HG03097 (cell line): ENCODE results near the gene PRSS38.

Experiments used
- ATAC-seq: cut with Tn5 transposase; IDR thresholded peaks from one replicate; pipeline ENCODE4 v1.9.1; 2021; ENCODE audit not compliant: unreplicated experiment, low FRiP score

The PRSS38 gene

DNA sequence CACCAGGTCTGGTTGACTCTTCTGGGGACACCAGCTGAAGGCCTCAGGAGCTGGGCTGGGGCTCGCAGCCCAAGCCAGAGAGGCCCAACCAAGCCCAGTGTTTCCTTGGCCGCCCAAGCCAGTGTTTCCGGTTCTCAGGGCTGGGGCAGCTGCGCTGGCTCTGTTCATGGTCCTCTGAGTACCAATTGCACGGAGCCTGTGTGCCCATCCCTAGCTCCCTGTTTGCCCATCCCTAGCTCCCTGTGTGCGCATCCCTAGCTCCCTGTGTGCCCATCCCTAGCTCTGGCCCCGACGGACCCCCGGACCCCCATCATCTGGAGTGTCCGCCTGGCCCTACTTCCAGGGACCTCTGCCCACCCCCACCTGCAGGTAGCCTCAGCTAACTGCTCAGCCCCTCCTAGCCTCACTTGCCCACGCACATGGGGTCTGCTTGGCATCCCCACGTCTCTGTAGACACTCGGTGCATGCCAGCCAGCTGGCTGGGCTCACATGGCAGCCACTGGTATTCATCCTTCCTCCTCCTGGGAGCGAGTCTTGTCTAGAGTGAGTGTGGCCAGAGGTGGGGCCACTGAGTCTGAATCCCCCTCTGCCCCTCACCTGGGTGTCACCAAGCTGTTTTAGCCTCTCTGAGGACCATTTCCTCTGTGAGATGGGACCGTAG lies 68.3 kb downstream of the PRSS38 start:
- no peak for ATAC-seq

DNA sequence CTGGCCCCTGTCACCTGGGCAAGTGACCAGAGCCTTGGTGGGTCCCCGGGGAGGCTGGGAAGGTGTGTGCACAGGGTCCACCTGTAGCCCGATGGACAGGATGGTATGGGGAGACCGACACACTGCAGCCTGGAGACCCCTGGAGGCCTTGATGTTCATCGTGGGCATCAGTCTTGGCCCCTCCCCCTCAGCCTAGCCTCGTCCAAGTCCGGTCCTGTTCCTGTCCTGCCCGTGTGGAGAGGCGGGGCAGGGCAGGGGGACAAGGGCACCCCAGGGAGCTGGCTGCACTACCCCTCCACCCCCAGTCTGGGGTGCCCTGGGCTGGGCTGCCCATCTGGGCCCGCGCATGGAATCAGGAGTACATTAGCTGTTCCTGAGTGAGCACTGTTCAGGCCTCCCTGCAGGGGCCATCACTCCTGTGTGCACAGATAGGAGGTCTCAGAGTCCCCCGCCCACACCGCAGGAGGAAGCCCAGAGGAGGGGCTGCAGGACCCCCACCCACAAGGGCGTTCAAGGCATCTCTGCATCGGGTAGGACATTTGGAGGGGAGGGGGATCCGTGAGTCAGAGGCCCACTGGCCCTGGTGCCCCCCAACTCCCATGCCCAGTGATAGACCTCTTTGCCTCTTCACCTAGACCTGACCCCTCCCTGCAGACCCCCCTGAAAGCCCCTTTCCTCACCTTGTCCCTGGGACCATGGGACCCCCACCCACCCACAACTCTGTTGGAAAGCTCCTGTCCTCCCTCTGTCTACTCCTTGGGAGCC lies 69.1 kb downstream of the PRSS38 start:
- no peak for ATAC-seq

DNA sequence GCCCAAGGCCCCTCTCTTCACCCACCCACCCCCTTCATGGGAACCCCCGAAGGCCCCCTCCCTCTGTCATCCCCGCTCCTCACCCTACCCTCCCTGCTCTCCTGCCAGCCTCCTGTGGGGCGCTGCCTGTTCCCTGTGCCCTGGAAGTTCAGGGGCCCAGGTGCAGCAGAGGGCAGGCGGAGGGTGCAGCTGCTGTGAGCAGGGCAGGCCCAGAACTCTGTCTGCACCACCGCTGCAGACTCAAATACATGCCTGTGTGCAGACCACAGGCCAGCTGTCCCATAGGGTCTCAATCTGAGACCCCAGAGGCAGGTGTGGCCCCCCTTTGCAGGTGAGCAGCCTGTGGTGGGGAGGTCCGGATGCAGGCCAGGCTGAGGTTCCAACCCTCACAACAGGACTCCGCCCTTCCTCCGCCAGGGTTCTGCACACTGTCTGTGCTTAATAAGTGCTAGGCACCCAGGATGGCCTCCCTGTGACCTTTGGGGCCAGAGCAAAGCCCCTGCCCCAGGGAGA lies 69.7 kb downstream of the PRSS38 start:
- no peak for ATAC-seq

DNA sequence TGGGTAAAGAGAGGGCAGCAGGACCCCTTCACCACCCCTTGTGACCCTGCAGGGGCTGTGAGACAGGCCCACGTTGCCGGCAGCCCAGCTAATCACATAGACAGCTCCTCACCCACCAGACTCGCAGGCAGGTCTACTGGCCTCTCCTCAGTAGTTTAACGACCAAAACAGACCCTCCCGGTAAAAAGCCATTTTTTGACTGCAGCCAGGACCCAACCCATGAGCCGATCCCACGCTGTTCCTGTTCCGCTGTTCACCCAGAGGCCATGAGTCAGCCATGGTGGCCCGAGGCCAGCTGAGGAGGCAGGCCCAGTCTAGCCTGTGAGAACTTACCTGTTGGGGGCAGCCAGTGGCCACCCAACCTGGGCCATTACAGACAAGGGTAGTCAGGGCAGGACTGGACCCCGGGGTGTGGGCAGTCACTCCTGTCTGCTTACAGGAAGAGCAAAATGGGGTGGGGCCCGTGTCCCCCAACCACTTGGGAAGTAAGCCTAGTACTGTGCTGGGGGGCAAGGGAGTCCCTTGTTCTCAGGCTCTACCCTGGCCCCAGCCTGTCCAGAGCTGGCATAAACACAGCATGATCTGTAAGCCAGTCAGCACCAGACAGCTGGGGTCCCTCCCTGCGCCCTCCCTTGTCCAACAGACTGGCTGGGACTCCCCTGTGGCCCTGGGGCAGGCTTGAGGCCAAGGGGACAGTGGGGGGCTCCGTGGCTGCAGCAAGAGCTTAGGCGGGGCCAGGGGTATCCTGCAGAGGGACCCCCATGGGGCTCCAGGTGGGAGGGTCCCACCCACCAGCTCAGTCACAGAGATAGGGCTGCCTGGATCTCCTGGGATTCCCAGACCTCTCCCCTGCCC lies 70.4 kb downstream of the PRSS38 start:
- no peak for ATAC-seq

DNA sequence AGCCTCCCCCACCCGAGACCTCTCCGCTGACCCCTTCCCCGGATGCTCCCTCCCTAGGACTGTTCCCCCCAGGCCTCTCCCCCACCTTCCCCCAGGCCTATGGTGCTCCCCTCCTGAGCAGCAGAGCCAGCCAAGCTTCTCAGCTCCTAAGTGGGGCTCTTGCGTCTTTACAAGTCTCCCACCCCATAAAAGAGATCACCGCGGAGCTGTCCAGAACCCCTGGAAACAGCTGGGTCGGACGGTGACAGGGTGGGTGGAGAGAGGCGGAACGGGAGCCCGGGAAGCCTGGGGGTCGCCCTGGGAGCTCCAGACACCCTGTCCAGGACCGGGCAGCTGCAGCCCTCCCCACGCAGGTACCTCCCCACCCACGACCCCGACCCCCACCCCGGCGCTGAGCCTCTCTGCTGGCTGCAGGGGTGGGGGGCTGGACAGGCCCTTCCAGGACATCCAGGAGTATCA lies 71.1 kb downstream of the PRSS38 start:
- no peak for ATAC-seq

DNA sequence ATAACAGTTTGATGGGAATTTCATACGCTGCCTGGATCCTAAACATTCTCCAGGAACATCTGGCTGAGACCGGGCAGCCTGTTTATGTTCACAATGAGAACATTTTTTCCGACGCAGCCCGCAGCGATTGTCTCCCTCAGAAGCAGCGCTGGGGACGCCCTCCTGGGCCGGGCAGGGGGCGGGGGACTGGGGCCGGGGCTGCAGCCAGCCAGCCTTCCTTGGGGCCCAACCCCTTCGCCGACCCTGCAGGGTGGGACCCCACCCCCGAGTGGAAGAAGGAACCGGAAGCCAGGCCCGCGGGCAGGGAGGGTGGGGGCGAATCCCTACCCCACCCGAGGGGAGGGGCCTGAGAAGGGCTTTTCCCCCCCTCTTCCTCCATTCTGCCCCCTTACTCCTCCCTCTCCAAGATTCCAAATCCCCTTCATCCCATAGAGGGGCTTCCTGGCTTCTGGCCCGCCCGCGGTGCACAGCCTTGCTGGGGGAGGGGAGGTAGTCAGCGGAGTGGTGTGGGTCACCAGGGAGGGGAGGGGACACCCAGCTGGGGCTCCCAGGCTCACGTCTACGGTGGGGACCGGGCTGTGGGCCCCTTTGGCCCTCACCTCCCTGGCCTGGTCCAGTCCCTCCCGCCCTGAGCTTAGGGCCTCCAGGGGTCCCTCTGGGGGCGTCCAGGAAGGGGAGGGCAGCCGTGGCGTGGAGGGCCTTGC lies 71.7 kb downstream of the PRSS38 start:
- ATAC-seq, result no peak

DNA sequence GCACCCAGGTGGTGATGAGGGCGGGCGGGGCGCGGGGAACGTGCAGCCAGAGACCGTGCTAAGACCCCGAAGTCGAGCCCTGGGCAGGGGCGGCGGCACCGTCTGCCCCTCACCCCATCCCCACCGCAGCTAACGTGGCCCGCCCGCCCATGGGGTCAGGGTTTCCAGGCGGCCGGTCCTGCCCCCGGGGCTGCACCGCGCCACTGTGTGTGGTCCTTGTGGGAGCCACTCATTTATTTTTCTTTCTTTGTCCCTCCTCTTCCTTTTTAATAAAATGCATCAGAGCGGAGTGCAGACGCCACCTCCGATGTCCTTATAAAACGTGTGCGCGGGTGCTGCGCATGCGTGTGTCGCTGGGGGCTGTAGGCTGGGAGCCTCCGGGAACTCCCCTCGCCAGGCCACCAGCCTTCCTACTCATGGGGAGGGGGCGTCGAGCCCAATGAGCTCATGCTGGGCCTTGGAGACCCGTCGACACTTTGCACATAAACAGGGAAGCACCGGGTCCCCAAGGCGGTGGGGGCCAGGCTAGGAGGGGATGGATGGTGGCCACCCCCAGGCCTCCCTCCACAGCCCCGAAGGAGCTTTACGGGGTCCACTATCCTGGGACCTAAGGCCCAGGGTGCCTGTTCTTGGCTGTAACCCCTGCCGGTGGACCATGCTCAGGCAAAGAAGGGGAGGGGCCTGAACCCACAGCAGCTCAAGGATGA lies 72.4 kb downstream of the PRSS38 start:
- no peak for ATAC-seq

DNA sequence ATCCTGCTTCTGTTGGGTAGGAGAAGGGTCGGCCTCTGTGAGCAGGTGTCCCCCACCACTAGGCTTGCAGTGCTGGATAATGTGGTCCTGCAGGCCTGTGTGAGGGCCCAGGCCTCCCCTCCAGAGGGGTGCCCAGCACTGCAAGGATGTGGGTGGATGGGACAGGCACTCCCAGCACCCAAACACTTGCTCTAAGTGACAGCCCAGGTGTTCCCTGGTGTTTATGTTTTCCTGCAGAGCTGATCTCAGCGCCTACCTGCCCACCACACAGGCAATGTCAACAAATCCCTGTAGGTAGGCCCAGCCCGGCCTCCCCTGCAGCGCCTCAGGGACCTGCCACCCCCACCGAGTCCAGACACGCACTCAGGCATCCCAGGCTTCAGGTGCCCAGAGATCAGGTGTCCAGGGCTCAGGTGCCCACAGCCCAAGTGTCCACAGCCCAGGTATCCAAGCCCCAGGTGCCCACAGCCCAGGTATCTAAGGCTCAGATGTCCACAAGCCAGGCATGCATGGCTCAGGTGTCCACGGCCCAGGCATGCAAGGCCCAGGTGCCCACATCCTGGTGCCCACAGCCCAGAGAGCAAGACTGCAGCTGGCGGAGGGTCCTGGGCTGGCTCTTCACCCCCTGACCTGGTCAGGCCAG lies 73.0 kb downstream of the PRSS38 start:
- ATAC-seq, result no peak

DNA sequence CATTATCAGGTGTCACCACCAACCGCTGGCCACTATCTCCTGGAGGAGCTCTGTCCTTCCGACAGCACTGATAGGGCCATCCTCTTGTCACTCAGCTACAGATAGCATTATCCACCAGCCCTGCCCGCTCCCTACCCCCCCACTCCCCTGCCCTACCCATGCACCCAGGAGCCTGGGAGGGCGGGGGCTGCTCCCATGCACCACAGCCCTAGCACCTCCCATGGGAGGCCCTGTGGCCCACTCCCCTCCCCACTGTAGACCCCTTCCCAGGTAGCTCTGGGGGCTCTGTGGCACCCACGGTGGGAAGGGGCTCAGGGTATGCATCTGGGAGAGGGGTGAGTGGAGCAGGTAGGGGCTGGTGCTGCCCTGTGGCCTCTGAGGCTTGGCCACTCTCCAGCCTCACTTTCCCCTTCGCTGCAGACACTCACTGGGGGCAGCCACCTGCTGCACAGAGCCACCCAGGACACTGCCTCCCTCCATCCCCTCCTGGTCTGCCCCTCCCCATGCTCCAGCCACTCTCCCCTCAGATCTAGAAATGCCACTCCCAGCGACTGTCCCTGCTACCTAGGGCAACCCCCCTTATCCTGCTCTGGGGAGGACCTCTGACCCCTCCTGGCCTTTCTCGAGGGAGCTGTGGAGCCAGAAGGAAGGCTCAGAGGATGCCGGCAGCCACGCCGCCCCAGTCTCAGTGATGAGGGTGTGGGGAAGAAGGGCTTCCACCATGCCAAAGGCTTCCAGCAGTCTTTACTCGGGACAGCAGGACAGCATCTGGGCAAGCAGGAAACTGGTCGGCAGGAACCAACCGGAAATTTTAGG lies 73.8 kb downstream of the PRSS38 start:
- no peak for ATAC-seq

DNA sequence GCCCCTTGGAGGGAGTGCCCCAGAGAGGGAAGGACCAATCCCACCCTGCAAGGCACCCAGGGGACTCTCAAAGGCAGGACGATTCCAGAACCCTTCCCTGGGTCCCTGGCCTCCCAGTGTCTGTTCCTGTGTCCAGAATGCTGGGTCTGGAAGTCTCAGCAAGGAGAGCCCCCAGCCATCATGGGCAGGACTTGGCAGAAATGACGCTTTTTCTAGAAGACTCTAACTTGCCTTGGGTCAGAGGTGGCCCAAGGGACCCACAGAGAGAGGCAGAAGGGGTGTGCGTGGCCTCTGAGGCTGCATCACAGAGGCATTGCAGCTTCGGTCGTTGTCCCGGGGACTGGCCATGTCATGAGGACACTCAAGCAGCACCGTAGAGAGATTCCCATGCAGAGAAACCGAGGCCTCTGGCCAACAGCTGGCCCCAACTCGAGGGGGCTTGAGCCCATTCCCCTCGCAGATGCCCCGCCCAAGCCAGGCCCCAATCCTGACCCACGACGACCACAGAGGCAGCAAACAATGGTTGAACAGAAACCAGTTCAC lies 74.5 kb downstream of the PRSS38 start:
- ATAC-seq, result no peak

DNA sequence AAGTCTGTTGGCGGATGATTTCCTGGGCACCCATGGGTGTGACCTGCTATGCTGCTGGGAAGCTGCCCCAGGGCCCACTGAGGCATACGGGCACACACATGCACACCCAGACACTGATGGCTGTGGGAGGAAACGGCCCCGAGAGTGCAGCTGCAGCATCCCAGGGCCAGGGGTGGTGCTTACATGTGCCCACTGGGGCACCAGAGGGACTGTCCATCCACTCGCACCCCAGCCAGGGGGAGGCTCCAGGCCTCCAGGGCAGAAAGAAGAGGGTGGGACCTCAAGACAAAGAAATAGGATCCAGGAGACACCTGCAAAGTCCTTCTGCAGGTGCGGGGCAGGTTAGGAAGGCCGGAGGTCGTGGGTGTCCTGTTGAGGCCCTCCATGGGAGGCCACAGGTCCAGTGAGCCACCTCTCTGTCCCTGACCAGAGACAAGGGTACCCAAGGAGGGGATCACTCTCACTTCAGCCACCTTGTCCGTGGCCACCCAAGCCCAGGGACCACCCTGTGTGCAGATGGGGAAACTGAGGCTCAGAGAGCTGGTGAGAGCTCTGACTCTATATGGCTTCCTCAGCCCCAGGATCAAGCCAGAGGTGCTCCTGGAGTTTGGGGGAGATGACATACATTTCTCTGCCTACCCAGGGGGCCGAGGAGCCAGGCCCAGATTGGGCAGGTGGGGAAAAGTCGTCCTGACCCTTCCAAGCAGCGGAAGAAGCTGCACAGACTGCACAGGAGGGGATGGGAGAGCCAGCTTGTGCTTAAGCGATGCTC lies 75.2 kb downstream of the PRSS38 start:
- no peak for ATAC-seq

DNA sequence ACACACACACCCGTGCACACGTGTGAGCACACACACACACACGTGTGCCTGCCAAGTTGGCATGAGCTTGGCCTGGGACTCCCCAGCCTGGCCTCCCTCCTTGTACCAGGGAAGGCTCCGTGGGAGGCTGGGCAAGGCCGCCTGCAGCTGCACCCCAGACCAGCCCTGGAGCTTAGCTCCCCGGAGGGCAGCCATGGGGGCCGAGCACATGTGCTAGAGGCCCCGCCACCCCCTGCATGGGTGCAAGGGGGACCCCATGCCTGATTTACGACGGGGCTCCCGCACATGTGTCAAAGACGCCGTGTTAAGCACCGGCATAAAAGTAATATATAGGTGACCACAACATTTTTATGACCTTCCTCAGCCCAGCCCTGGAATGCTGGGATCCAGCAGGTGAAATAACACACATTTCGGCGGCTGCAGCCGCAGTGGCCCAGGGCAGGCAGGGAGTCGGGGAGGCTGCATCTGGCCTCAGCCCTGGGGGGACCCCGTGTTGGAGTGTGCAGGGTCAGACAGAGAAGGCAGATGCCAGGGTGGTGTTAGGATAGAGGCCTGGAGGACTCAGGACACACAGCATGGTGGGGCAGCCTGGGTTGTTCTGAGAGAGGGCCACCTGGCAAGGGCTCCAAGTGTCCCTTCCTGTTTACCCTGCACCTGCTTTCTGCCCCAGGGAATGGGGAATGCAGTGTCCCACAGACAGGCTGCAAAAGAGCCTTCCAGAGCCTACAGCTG lies 75.9 kb downstream of the PRSS38 start:
- no peak for ATAC-seq

DNA sequence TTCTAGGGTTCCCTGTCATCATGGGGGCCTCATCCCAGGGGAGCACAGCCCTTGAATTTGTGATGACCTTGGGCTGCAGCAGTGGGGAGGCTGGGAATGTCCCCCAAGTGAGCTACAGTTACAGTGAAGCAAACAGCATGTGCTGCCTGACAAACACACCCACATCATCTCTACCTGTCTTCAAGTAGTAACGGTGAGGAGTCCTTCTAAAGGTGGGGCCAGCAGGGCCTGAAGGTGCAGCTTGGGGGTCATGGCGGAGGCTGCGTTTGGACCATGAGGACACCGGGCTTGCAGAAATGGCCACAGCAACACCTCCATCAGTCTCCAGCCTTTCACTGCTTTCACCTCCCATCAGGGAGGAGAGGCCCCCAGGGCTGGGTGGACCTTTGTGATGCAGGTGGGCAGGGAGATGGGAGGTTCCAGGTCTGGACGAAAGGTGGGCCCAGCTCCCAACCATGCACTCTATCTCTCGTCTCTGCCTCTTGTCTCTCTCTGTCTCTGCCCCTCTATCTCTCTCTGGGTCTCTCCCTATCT lies 76.5 kb downstream of the PRSS38 start:
- no peak for ATAC-seq

DNA sequence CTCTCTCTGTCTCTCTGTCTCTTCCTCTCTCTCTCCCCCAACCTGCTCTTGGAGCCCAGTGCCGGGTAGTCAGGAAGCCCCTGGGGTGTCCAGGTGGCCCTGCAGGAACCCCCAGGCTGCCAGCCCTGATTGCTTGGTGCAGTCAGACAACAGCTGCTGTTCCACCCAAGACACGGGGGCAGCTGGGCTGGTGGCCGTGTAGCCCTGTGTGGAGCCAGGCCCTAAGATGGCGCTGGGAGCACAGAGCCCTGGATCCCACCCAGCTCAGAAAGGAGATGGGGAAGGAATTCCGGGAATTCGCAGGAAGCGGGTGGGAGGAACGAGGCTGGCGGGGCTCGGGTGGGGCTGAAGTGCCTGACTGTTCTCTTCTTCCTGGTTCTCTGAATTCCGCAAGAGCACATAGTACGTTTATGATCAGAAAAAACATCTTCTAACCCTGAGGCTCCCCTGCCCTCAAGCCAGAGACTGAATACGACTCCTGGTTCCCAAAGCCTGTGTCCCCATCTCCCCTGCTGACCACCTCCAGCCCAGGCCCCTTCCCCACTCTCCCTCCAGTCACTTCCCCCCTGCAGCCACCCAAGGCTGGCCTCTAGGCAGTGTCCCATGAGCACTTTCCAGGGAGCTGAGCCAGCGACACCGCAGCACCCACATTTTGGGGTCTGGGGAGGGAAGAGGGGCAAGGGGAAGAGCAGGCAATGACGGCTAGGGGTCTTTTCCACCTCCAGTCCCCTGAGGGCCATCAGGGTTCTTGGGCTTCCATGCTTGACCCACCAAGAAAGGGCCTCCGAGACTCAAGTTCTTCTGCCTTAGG lies 77.2 kb downstream of the PRSS38 start:
- ATAC-seq, result no peak

DNA sequence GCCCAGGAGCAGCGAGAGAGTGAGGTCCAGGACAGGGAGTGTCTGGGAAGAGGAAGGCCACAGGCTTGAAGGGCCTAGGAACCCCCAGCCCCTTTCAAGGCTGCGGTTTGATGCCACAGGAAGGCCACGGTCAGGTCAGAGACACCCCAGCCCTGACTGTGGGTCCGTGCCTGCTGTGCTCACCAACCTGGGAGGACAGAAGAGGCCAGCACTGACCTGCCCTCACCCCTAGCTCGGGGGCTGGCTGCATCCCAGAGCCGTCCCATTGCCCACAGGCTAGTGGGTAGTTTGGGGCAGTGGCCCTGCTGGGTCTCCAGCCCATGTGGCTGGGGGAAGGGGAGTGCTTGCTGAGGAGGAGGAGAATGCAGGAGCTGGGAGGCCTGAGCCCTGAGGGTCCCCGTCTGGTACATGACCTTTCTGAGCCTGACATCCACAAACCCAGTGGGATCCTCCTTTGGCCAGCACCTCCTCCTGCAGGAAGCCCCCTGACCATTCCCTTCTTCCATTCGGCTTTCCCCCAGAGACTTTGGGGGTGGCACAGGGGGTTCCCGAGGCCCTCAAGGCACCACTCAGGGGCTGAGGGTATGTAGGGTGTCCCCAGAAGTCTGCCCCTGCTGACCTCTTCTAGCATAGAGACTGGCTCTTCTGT lies 77.9 kb downstream of the PRSS38 start:
- no peak for ATAC-seq
